Measurements from ENCODE around the gene LASP1NB.

The LASP1NB gene

DNA sequence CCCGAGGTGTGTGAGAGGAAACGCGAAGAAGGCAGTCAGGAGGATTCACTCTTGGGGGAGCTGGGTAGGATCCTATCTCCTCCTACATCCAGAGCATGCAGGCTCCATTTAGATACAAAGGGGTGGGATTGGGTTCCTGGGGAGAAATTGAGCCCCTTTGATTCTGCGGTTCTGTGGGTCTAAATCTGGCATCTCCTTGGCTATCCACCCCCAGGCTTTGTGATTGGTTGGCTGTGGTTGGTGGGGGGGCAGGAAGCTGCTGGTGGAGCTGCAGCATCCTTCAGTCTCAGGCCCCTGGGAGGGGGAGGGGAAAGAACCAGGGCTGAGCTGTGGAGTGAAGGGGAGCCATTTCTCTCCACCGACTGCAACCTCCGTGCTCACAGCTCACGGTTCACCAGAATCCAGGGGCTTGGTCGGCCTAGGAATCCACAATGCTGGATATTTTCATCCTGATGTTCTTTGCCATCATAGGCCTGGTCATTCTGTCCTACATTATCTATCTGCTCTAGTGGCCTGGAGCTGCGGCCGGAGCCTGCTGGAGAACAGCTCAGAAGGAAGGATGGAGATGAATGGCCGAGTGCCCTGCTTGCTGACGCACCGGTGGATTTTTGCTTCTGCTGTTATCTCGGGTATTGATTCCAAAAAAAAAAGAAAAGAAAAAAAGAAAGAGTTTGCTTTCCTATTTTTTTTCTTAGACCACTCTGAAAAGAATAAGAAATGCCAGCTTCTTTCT is at the start of gene LASP1NB:
LASP1NB (plus strand) TSS at position 352 of the 733 bp plus-strand sequence.
- H3K4me3 Mint-ChIP-seq, result no peak within 1 kb of the TSS
- H3K9me3 Mint-ChIP-seq, result no peaks in the 10 kb centered on the region
- H3K36me3 Mint-ChIP-seq, result peaks cover 2% of the 10 kb centered on the region
- peaks cover 20% of the 10 kb centered on the region for H3K4me1 Mint-ChIP-seq
- no peaks in the 10 kb centered on the region for H3K27me3 Mint-ChIP-seq
- peak within 1 kb of the TSS; percentile 16 for H3K27ac Mint-ChIP-seq
- ATAC-seq (ENCODE audit: low read depth) (no peak), DNase-seq (ENCODE audit: low spot score in 2 of 2) (peak in 1 of 2 donors; percentile 6)

DNA sequence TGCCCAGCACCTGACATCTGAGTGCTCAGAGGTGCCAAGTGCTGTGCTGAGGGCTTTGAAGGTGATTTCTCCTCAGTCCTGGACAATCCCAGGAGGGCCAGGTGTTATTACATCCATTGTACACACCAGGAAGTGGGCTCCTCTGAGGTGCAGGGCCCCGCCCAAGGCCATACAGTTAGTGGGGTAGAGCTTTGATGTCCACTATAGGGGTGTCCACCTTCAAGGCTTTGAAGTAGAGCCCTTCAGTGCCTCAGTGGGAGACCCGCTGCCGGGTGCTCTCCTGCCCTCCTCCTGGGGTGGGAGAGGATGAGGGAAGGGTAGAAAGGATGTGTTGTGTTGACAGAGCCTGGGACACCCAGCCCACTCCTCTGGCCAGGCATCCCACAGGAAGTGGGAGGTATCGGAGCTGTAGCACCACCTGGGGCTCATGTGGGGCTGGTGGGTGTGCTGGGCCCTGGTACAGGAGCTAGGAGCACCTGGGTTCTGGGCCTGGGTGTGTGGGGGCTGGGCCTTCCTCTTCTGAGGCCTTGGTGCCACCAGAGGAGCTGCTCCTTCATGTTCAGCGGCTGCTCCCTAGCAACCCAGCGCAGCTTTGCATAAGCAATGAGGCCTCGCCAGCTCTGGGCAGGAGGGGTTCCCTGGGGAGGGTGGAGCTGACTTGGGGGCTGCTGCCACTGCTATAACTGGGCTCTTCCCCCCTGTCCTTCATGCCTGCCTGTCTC is 48.1 kb upstream of the LASP1NB start:
- peak overlapping the region; percentile 41 for H3K4me3 Mint-ChIP-seq
- no peaks in the 10 kb centered on the region for H3K9me3 Mint-ChIP-seq
- H3K27ac Mint-ChIP-seq, result peak overlapping the region; percentile 79
- peaks cover 70% of the 10 kb centered on the region for H3K4me1 Mint-ChIP-seq
- no peaks in the 10 kb centered on the region for H3K27me3 Mint-ChIP-seq
- DNase-seq (ENCODE audit: low spot score in 2 of 2) (peak; percentile 46 to 47), ATAC-seq (ENCODE audit: low read depth) (peak; percentile 97)
- H3K36me3 Mint-ChIP-seq, result peaks cover 8% of the 10 kb centered on the region

DNA sequence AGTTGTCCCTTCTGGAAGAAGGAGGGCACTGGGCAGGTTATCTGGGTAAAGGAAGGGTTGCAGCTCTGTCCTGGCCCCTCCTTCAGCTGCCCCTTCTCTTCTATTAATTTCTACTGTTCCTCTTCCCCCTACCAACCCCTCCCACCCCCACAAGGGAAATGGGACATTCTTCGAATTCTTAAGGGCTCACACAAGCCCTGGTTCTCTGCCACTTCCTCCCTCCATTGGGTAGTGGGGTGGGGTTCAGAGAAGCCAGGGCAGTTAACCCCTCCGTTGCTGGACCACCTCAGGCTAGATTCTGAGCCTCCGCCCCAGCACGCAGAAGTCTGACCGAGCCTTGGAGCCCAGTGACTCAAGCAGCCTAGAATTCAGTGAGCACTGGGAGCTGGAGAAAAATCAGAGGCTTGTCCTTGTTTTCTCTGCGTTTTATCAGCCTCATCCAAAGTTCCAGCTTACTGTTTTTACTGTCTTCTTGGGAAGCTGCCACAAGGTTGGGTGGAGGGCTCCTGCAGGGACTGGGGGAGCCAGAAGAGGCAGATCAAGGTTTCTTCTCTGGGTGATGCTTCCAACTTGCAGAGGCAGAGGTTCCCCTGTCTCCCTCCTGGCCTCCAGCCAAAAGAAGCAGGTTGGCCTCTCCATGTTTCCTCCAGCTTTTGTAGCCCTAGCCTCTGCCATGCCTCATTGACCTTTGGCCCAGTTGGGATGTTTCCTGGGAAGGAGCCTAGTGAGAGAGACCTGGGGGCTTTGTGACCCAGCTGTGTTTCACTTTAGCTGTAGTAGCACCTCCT is 45.3 kb upstream of the LASP1NB start:
- no peak for ATAC-seq (ENCODE audit: low read depth)

DNA sequence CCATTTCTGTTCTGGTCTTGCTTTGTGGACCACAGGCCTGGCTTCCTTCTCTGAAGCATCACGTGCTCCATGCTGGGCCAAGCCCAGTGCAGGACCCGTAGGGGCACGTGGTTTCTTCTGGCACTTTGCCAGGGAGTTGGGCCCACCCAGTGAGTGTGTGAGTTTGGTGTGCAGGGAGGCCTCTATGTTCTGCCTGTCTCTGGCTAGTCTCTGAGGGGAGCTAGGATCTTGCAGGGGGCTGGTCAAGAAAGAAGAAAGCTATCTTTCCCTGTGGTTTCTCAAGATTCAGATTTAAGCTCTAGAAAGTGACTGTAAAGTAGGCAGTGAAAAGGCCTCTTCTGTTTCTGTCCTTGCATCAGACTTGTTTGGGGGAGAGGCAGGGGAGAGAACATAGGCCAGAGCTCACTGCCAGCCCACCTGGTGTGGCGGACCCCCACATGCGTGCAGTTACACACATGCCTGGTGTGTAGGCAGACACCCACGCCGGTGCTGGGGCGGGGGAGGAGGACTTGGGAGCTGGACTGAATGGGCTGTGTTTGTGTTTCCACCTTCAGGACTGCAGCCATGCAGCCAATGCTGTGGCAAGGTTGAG is 43.7 kb upstream of the LASP1NB start:
- peaks cover 23% of the 10 kb centered on the region for H3K36me3 Mint-ChIP-seq
- H3K4me1 Mint-ChIP-seq, result peaks cover 58% of the 10 kb centered on the region
- no peak for DNase-seq (ENCODE audit: low spot score in 2 of 2)
- H3K27ac Mint-ChIP-seq, result peak overlapping the region; percentile 36
- no peaks in the 10 kb centered on the region for H3K9me3 Mint-ChIP-seq
- H3K27me3 Mint-ChIP-seq, result no peaks in the 10 kb centered on the region
- no peak for ATAC-seq (ENCODE audit: low read depth)
- no peak overlapping the region for H3K4me3 Mint-ChIP-seq

More for the DNA sequence above, 45.3 kb upstream of the LASP1NB start:
- Mint-ChIP-seq H3K27me3 (no peaks in the 10 kb centered on the region), H3K4me1 (peaks cover 55% of the 10 kb centered on the region), H3K27ac (peak overlapping the region; percentile 13), H3K9me3 (no peaks in the 10 kb centered on the region), H3K4me3 (peak overlapping the region; percentile 19), H3K36me3 (peaks cover 13% of the 10 kb centered on the region)
- DNase-seq (ENCODE audit: low spot score in 2 of 2), result no peak

DNA sequence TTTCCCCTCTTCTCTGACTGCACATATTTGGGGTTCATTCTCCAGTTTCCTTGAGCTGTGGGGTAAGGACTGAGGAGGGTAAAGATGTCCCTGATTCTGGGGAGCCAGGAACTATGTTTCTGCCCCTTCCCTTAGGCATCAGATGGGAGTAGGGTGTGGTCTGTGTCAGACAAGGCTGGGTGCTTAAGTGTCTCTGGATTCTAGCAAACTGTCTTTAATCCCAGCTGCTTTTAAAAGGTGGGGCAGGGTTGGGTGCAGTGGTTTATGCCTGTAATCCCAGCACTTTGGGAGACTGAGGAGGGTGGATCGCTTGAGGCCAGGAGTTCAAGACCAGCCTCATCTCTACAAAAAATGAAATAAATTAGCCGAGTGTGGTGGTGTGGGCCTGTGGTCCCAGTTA is 42.5 kb upstream of the LASP1NB start:
- Mint-ChIP-seq H3K4me3 (no peak overlapping the region), H3K27me3 (no peaks in the 10 kb centered on the region), H3K4me1 (peaks cover 46% of the 10 kb centered on the region), H3K27ac (peak overlapping the region; percentile 36), H3K36me3 (peaks cover 23% of the 10 kb centered on the region), H3K9me3 (no peaks in the 10 kb centered on the region)
- no peak for ATAC-seq (ENCODE audit: low read depth)
- no peak for DNase-seq (ENCODE audit: low spot score in 2 of 2)

DNA sequence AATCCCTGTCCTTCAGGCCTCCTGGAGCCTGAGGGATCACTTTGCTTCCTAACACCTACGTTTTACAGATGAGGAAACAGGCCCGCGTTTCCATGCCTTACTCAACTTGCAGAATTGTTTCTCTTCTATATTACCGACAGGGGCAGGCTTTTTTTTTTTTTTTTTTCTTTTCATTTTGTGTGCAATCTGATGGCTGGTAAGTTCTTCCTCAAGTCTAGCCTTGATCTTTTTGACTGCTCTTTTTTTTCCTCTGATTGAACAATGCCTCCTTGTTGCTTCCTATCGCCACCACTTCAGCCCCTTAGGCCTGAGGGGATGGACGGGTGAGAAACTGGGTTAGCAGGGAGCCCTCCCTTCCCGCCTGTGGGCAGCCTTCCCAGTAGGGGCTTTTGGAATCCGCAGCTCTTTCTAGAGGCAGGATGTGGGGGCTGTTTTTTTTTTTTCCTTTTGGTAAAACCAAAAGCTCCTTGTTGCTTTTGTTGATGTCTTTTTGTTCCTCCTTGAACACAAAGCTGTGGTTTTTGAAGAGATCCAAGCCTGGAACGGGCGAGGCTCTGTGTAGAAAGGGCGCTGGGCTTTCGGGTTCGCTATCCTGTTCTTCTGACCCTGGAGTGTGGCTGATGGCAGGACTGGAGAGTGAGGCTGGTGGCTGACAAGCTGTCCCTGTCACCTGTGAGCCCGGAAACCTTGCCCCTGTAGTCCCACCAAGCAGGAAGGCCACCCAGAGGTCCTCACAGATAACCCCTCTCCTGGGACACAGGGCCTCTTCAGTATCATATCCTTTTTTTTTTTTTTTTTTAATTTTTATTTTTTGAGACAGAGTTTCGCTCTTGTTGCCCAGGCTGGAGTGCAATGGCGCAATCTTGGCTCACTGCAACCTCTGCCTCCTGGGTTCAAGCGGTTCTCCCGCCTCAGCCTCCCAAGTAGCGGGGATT is 41.6 kb upstream of the LASP1NB start:
- peak overlapping the region; percentile 36 for H3K27ac Mint-ChIP-seq
- H3K36me3 Mint-ChIP-seq, result peaks cover 23% of the 10 kb centered on the region
- H3K27me3 Mint-ChIP-seq, result no peaks in the 10 kb centered on the region
- ATAC-seq (ENCODE audit: low read depth), result peak; percentile 56
- H3K4me3 Mint-ChIP-seq, result peak overlapping the region; percentile 52
- DNase-seq (ENCODE audit: low spot score in 2 of 2), result no peak
- no peaks in the 10 kb centered on the region for H3K9me3 Mint-ChIP-seq
- peaks cover 38% of the 10 kb centered on the region for H3K4me1 Mint-ChIP-seq

DNA sequence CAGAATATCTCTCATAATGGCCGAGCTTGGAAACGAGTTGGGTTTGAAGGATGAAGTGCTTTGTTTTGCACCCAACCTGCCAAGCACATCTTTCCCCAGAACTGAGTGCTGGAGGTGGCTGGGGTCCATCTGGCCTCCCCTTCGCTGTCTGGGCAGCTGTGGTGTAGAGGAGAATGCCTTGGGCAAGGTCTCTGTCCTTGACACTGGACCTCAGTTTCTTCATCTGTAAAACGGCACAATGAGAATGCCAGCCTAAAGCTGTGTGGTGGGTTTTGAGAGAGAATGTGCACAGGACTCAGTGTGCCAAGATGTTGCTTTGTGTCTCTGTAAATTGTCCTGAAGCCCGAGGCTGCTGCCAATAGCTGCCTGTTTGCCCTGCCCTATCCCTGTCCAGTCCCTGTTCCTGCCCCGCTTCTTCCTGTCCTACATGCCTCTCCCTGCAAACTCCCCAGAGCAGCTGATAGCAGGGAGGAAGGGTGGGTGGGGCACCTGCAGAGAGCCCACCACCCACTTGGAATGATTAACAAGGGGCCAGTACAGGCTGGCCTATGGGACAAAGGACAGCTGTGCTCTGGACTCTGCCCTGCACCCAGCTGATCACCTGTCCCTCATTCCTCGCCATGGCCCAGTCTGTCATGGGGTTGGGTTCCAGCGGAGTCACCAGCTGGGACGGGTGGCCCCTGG is 40.2 kb upstream of the LASP1NB start:
- Mint-ChIP-seq H3K27ac (peak overlapping the region; percentile 51), H3K36me3 (peaks cover 25% of the 10 kb centered on the region), H3K9me3 (no peaks in the 10 kb centered on the region), H3K4me1 (peaks cover 34% of the 10 kb centered on the region), H3K4me3 (no peak overlapping the region), H3K27me3 (no peaks in the 10 kb centered on the region)
- DNase-seq (ENCODE audit: low spot score in 2 of 2) (no peak), ATAC-seq (ENCODE audit: low read depth) (no peak)

DNA sequence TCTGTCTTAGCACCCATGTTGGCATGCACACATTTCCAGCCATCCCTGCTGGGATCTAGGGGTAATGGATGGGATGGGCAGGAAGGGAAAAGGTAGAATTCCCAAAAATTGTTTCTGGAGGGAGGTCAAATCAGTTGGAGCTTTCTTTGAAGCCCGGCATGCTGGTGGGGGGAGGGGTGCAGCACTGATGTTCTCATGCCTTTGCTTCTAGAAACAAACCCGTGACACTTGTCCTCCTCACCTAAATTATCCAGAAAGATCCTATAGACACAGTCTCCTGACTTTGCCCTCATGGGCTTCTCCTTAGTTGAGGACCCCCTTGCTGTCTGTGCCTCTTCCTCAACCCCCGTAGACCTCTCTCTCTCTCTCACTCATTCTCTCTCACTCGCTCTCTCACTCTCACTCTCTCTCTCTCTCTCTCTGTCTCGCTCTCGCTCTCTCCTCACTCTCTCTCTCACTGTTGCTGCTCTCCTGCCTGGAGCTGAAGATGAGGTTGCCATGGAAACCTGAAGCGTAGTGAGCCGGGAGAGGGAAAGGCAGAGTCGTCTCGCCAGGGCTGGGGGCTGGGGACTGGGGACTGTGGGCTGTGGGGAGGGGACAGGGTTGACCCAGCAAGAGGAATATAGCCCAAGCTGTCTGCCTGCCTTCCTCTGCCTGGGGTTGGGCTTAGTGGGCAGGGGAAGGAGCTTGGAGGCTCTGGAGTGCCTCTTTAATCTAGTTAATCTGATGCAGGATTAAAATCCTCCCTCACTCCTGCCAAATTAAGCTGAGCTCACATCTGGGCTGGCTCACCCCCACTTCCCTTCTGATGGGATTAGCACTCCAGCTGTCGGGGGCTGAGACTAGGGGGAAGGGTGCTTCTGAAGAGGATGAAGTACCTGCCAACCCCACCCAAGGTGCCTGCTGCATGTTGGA is 39.4 kb upstream of the LASP1NB start:
- Mint-ChIP-seq H3K27ac (peak overlapping the region; percentile 51), H3K9me3 (no peaks in the 10 kb centered on the region), H3K4me1 (peaks cover 36% of the 10 kb centered on the region), H3K36me3 (peaks cover 26% of the 10 kb centered on the region), H3K27me3 (no peaks in the 10 kb centered on the region), H3K4me3 (peak overlapping the region; percentile 43)
- no peak for ATAC-seq (ENCODE audit: low read depth)
- DNase-seq (ENCODE audit: low spot score in 2 of 2), result no peak

DNA sequence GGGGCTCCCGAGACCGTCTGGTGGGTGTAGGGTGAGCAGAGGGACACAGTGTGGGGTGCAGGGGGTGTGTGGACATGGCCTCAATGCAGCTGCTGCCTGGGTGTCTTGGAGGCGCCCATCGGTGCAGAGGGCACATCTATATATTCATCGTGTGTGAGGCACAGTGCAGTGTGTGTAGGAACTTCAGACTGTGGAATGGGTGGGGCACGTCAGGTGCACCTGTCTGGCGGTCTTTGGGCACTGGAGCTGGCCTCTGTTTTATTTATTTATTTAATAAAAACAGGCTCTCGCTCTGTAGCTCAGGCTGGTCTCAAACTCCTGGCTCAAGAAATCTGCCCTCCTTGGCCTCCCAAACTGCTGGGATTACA is 38.8 kb upstream of the LASP1NB start:
- Mint-ChIP-seq H3K4me3 (no peak overlapping the region), H3K9me3 (no peaks in the 10 kb centered on the region), H3K36me3 (peaks cover 23% of the 10 kb centered on the region), H3K4me1 (peaks cover 35% of the 10 kb centered on the region), H3K27me3 (no peaks in the 10 kb centered on the region), H3K27ac (no peak overlapping the region)
- DNase-seq (ENCODE audit: low spot score in 2 of 2) (no peak), ATAC-seq (ENCODE audit: low read depth) (no peak)

DNA sequence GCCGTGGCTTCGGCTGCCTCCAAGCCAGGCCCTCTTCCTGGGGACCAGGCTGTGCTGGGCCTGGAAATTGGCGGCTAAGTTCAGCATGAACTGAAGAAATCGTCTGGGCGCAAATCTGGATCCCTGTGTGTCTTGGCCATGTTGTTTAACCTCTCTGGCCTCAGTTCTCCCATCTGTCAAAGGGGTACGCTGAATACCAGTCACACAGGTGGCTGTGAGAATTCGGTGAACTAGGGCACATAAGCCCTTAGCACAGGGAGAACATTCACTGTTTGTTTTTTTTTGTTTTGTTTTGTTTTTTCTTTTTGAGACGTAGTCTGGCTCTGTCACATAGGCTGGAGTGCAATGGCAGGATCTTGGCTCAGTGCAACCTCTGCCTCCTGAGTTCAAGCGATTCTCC is 36.6 kb upstream of the LASP1NB start:
- H3K36me3 Mint-ChIP-seq, result peaks cover 18% of the 10 kb centered on the region
- H3K4me3 Mint-ChIP-seq, result no peak overlapping the region
- ATAC-seq (ENCODE audit: low read depth) (no peak), DNase-seq (ENCODE audit: low spot score in 2 of 2) (no peak)
- no peaks in the 10 kb centered on the region for H3K27me3 Mint-ChIP-seq
- peaks cover 28% of the 10 kb centered on the region for H3K4me1 Mint-ChIP-seq
- H3K9me3 Mint-ChIP-seq, result no peaks in the 10 kb centered on the region
- no peak overlapping the region for H3K27ac Mint-ChIP-seq

DNA sequence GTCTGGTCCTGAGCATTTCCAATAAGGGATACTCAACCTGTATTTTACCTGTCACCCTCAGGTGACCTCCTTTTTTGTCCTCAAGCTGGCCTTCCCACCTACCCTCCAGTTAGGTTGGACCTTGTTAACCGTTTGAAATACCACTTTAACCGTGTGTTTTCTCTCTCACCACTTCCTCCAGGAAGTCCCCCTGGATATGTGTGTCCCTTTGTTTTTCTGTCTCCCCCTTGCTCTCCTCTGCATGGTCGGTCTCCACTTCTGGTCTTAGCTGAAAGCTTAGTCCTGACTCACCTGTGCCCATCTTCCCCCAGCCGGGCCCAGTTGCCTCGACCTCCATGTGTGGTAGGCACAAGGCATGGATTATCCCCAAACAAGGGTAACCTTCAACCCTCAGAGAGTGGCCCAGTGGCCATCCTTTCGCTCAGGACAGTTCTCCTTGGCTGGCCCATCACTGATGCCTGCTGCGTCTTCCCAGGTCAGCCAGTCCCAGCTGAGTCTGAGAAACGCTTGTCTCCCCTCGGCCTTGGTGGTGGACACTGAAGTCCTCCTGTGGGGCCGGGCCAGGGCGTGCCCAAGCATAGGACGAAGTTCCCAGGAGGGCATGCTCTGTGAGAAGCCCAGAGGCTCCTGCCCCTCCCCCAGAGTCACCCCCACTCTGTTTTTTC is 35.5 kb upstream of the LASP1NB start:
- no peak overlapping the region for H3K4me3 Mint-ChIP-seq
- H3K36me3 Mint-ChIP-seq, result peaks cover 18% of the 10 kb centered on the region
- H3K9me3 Mint-ChIP-seq, result no peaks in the 10 kb centered on the region
- peak overlapping the region; percentile 45 for H3K27ac Mint-ChIP-seq
- ATAC-seq (ENCODE audit: low read depth) (no peak), DNase-seq (ENCODE audit: low spot score in 2 of 2) (no peak)
- no peaks in the 10 kb centered on the region for H3K27me3 Mint-ChIP-seq
- peaks cover 29% of the 10 kb centered on the region for H3K4me1 Mint-ChIP-seq

DNA sequence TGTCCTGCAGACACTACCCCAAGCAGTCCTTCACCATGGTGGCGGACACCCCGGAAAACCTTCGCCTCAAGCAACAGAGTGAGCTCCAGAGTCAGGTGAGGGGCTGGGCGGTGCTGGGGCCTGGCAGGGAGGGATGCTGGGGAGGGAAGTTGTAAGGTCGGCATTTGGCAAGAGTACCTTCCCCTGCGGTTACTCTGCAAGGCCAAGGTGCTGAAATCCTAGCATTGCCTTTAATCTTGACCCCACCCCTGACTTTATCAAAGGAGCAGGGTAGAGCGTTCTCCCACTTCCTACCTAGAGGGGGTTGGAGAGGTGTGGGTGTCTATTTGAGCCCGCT is 35.0 kb upstream of the LASP1NB start:
- ATAC-seq (ENCODE audit: low read depth) (no peak), DNase-seq (ENCODE audit: low spot score in 2 of 2) (no peak)
- Mint-ChIP-seq H3K4me1 (peaks cover 27% of the 10 kb centered on the region), H3K27ac (peak overlapping the region; percentile 45), H3K27me3 (no peaks in the 10 kb centered on the region), H3K36me3 (peaks cover 16% of the 10 kb centered on the region), H3K9me3 (no peaks in the 10 kb centered on the region), H3K4me3 (no peak overlapping the region)

All from memory B cell (primary cell).